ENCODE results near the gene PMEL.
"Not testable (repeated sequence)": the region's sequence is repeated elsewhere in the genome, so short reads cannot be mapped to it uniquely, and the experiment has no call there.

Gene PMEL

GRCh38 chr12:55965941-55966407, at the start of gene PMEL:
Gene PMEL (minus strand): TSS chr12:55966042. CDS start chr12:55966011, 31 bp downstream.
- no peak for FAIRE-seq
- DNase-seq (ENCODE audit: extremely low spot score, insufficient read length, low read depth) = no peak

DNA sequence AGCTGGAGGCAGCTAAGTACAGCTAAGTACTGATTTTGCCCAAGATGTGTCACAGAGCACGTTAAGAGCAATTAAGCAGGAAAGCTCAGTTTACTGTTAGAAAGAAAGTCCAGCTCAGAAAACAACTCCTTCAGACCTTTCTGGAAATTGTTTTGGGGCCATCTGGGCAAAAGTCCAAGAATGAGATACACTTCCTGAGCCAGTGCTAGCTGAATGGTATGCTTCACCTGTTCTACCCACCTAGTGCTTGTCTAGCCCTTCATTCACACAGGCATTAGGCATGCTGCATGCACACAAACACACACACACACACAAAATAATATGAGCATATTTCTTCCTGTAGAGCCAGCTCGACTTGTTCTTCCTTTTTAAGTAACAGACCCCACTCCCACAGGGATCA, 48.4 kb upstream of the PMEL start:
- FAIRE-seq (no peak), DNase-seq (ENCODE audit: extremely low spot score, insufficient read length, low read depth) (no peak)

- DNase-seq (ENCODE audit: extremely low spot score, insufficient read length, low read depth) = no peak
- FAIRE-seq = no peak
These were observed 47.6 kb upstream of the PMEL start for GRCh38 chr12:56013482-56013881.

GRCh38 chr12:56011509-56012090, 45.8 kb upstream of the PMEL start:
- FAIRE-seq = no peak
- DNase-seq (ENCODE audit: extremely low spot score, insufficient read length, low read depth) = no peak

GRCh38 chr12:56010111-56010570, 44.3 kb upstream of the PMEL start:
- FAIRE-seq (no peak), DNase-seq (ENCODE audit: extremely low spot score, insufficient read length, low read depth) (no peak)

DNA sequence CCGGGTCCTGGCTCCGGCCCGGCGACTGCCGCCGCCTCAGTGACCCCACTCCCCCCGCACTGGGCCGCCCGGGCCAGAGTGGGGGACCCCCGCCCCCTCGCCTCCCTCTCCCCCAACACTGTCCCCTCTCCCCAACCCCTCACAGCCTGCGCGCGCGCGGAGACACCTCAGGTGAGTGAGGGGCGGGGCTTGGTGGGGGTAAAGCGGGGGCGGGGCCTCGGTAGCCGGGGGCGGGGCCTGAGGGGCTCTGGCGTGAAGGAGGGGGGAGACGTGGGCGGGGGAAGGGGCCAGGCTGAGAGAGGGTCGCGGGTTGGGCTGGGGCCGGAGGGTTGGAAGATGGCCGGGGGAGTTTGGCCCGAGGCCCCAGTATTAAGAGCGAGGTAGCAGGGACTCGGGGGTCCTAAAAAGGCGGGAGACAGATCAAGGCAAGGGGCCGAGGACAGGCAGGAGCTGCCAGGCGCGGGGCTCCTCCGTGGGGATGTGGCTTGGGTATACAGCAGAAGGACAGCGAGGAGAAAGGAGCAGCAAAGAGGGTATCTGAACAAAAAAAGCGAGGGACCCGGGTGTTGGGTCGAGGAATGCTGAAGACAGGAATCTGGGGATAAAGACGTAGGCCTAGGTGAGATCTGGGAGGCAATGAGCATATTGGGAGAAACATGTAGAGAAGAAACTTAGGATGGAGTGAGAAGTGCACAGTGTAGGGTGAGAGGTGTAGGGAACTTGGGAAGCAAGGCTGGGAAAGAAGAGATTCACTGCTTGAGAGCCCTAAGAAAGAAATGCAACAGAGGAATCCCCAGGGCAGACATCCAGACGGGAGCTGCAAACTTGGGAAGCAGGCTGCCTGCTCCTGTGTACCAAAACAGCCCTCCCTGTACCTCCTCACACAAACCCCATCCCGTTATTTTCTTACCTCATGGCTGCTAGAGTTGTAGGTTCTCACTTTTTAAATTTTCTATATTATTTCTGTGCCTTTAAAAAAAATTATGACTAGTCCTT, 42.0 kb upstream of the PMEL start:
- DNase-seq (ENCODE audit: extremely low spot score, insufficient read length, low read depth) (peak; percentile 67), FAIRE-seq (no peak)

DNA sequence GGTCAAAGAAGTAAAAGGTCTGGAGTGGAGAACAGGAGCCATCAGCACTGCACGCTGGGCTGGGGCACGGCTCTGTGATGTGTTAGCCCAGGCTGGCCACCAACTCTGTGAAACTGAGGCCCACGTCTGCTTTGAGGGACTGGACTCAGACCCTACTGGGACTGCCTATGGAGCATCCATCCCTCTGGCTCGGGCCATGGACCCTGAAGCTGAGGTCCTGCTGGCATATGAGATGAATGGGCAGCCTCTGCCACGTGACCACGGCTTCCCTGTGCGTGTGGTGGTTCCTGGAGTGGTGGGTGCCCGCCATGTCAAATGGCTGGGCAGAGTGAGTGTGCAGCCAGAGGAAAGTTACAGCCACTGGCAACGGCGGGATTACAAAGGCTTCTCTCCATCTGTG, 38.4 kb upstream of the PMEL start:
- DNase-seq (ENCODE audit: extremely low spot score, insufficient read length, low read depth) = no peak

DNA sequence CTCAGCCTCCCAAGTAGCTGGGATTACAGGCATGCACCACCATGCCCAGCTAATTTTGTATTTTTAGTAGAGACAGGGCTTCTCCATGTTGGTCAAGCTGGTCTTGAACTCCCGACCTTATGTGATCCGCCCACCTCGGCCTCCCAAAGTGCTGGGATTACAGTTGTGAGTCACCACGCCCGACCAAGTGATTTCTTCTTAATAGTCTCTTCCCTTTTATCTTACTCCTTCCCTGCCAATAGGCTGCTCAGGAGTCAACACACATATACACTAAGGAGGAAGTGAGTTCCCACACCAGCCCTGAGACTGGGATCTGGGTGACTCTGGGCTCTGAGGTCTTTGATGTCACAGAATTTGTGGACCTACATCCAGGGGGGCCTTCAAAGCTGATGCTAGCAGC, 37.5 kb upstream of the PMEL start:
- DNase-seq (ENCODE audit: extremely low spot score, insufficient read length, low read depth); FAIRE-seq: not testable (repeated sequence)

More for the DNA sequence above, 38.4 kb upstream of the PMEL start:
- FAIRE-seq = no peak

DNA sequence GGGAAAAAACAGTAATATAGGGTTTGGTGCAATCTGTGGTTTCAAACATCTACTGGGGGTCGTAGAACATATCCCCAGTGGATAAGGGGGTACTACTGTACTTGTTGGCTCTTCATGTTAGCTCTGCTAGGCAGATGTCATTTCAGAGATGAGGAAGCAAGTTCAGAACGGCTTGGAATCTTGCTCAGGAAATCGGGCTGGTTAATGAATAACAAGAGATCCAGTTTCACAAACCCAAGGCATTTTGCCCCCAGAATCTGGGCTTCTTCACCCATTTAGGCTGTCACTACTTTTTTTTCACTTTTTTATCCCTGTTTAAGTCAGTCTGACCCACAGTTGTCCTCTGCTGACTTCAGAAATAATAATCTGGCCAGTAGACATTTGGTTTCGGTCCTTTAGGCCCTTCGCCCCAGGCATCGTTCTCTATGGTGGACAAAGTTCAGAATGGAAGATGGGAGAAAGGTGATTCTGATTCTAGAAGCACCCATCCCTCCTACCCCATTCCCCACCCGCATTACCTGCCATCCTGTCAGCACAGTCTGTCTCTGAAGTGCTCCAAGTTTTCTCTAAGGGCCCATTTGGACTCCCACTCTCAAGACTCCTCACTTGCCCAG, 35.8 kb upstream of the PMEL start:
- FAIRE-seq (no peak), DNase-seq (ENCODE audit: extremely low spot score, insufficient read length, low read depth) (no peak)

GRCh38 chr12:55999999-56000540, 34.2 kb upstream of the PMEL start:
- FAIRE-seq = not testable (repeated sequence)

DNA sequence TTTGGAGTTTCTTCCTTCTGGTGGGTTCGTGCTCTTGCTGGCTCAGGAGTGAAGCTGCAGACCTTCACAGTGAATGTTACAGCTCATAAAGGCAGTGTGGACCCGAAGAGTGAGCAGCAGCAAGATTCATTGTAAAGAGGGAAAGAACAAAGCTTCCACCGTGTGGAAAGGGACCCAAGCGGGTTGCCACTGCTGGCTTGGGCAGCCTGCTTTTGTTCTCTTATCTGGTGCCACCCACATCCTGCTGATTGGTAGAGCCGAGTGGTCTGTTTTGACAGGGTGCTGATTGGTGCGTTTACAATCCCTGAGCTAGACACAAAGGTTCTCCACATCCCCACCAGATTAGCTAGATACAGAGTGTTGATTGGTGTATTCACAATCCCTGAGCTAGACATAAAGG, 33.7 kb upstream of the PMEL start:
- FAIRE-seq; DNase-seq (ENCODE audit: extremely low spot score, insufficient read length, low read depth): not testable (repeated sequence)

More at GRCh38 chr12:55999999-56000540, 34.2 kb upstream of the PMEL start:
- not testable (repeated sequence) for DNase-seq (ENCODE audit: extremely low spot score, insufficient read length, low read depth)

DNA sequence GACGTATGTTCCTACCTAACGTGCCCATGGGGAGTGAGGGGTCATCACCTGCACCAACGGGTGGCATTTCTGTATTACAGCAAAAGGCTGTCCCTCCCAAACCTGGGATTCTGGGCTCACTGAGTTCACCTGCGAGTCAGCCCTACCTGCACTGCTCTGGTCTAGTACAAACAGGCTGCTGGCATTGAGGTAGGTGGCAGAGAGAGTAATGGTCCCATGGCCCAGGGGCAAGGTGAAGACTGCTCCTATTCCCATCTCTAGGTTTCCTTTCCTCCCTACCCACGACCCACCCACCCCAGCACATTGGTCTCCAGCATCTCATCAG, 31.7 kb upstream of the PMEL start:
- DNase-seq (ENCODE audit: extremely low spot score, insufficient read length, low read depth) (no peak), FAIRE-seq (no peak)

- peak; percentile 98 for DNase-seq (ENCODE audit: extremely low spot score, insufficient read length, low read depth)
- peak; percentile 98 for FAIRE-seq
These were observed 31.1 kb upstream of the PMEL start, which contains the start of gene SUOX for GRCh38 chr12:55996715-55997534. Gene SUOX (plus strand): TSS chr12:55997276. CDS start chr12:56002222, 4,946 bp downstream.

GRCh38 chr12:55996201-55996714, 30.4 kb upstream of the PMEL start:
- DNase-seq (ENCODE audit: extremely low spot score, insufficient read length, low read depth) = peak; percentile 45

DNA sequence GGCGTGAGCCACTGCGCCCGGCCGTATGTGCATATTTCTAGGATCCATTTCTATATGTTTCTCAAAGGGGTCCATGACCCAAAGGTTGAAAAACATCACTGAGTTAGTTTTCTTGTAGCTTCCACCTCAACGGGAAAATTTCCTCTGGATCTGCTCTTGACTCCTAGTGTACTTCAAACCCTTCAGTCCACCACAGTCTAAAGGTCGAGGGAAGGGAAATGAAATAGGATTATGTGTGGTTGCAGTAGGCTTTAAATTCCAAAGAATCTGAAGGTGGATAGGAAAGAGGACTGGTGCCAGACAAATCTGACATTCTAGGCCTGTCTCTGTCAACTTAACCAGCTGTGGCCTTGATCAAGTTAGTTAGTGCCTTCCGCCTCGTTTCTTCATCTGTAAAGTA, 29.5 kb upstream of the PMEL start:
- FAIRE-seq = no peak
- no peak for DNase-seq (ENCODE audit: extremely low spot score, insufficient read length, low read depth)

More at GRCh38 chr12:55996201-55996714, 30.4 kb upstream of the PMEL start:
- peak; percentile 83 for FAIRE-seq

DNA sequence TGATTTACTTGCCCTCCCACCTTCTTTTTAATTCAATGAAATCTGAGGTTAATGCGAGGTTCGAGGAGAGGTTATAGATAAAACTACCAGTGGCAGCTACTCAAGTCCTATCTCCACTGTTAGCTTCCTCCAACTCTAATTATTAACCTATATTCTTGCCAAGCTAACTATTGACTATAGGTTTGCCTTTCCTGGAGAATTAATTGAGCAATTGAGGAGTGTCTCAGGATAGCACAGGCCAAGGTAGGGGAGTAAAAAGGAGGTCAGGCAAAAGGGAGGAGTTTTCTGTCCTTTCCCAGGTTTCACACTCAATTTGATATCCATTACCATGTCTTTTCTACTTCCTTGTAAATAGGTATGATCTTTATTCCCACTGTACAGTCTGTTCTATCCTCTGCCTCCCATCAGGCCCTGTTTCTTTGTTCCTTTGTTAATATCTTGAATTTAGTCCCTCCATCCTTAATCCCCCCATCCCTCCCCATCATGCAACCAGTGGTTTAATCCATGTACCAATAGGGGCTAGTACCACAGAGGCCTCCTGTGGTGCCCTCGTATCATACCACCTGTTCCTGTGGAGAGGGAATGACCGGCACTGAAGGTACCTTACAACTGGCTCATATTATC, 27.5 kb upstream of the PMEL start:
- FAIRE-seq = no peak
- no peak for DNase-seq (ENCODE audit: extremely low spot score, insufficient read length, low read depth)

- FAIRE-seq = no peak
- DNase-seq (ENCODE audit: extremely low spot score, insufficient read length, low read depth) = no peak
These were observed 25.3 kb upstream of the PMEL start for GRCh38 chr12:55991110-55991509.

DNA sequence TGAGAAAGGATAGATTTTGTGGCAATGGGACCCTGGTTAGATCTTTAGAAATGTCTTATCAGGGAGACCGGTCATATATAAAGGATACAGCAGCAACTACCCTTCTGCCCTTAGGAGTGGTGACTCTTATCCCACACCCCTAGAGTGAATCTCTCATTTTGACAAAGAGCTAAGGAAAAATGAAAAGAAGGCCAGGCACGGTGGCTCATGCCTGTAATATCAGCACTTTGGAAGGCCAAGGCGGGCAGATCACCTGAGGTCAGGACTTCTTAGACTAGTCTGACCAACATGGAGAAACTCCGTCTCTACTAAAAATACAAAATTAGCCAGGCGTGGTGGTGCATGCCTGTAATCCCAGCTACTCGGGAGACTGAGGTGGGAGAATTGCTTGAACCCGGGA, 20.1 kb upstream of the PMEL start:
- DNase-seq (ENCODE audit: extremely low spot score, insufficient read length, low read depth); FAIRE-seq: not testable (repeated sequence)

GRCh38 chr12:55985341-55985740, 19.5 kb upstream of the PMEL start:
- FAIRE-seq (no peak), DNase-seq (ENCODE audit: extremely low spot score, insufficient read length, low read depth) (no peak)
